SJSA1 (cell line): ENCODE data around the gene SLC10A1. TPM values are rescaled to one million over a fixed set of nuclear protein-coding genes. Genes with fewer than 3 reads are reported as not detected.

ENCODE experiments used
- DNase-seq, 2 experiments: peaks; one replicate each; pipeline ENCODE4 v3.0.0-alpha.2; 2015 to 2020; ENCODE audit warnings: low spot score in 2 of 2, low read depth in 1 of 2
- H3K27ac ChIP-seq: fragments of 250-450 bp; sonication (Bioruptor Pico); 2 replicates; pipeline ENCODE4 v1.5.1; 2020; ENCODE audit warnings: mild to moderate bottlenecking, moderate library complexity
- H3K27me3 ChIP-seq: fragments of 250-450 bp; sonication (Bioruptor Pico); replicated peaks from 2 replicates; pipeline ENCODE4 v1.5.1; 2020; ENCODE audit warnings: mild to moderate bottlenecking, moderate library complexity
- H3K36me3 ChIP-seq: fragments of 250-450 bp; sonication (Bioruptor Pico); 2 replicates; pipeline ENCODE4 v1.5.1; 2020; ENCODE audit warnings: mild to moderate bottlenecking
- H3K4me1 ChIP-seq: fragments of 250-450 bp; sonication (Bioruptor Pico); replicated peaks from 2 replicates; pipeline ENCODE4 v1.6.1; 2021; ENCODE audit warnings: mild to moderate bottlenecking
- H3K4me3 ChIP-seq: fragments of 250-450 bp; sonication (Bioruptor Pico); 2 replicates; pipeline ENCODE4 v1.5.1; 2020; ENCODE audit warnings: mild to moderate bottlenecking
- H3K9me3 ChIP-seq: fragments of 250-450 bp; sonication (Bioruptor Pico); replicated peaks from 2 replicates; pipeline ENCODE4 v1.5.1; 2020; ENCODE audit warnings: mild to moderate bottlenecking
- total RNA-seq: library from RNA; depleted of rRNA; stranded (reverse); fragments of >200 nt; shearing (Covaris generic); gene quantifications from 2 replicates; pipeline ENCODE4 v1.2.3, GENCODE V29; 2014

The SLC10A1 gene
- total RNA-seq, 1 experiment from 2014 or later = not detected

- Histone ChIP-seq H3K27me3 (no peaks in the 10 kb centered on the region), H3K4me3 (no peak overlapping the region), H3K4me1 (peaks cover 13% of the 10 kb centered on the region), H3K36me3 (peaks cover 92% of the 10 kb centered on the region), H3K9me3 (no peaks in the 10 kb centered on the region), H3K27ac (no peak overlapping the region)
- no peak for DNase-seq
Observed at GRCh38 chr14:69771136-69771535, 25.9 kb downstream of the SLC10A1 start.

GRCh38 chr14:69770559-69770958, 26.5 kb downstream of the SLC10A1 start:
- H3K4me1 ChIP-seq = peaks cover 13% of the 10 kb centered on the region
- no peak overlapping the region for H3K27ac ChIP-seq
- no peaks in the 10 kb centered on the region for H3K27me3 ChIP-seq
- no peak overlapping the region for H3K4me3 ChIP-seq
- H3K9me3 ChIP-seq = no peaks in the 10 kb centered on the region
- no peak for DNase-seq
- peaks cover 87% of the 10 kb centered on the region for H3K36me3 ChIP-seq

GRCh38 chr14:69769623-69770022, 27.4 kb downstream of the SLC10A1 start:
- Histone ChIP-seq H3K4me3 (no peak overlapping the region), H3K27me3 (no peaks in the 10 kb centered on the region), H3K36me3 (peaks cover 77% of the 10 kb centered on the region), H3K9me3 (no peaks in the 10 kb centered on the region), H3K4me1 (peaks cover 13% of the 10 kb centered on the region), H3K27ac (no peak overlapping the region)
- DNase-seq = no peak

- H3K4me1 ChIP-seq = peaks cover 13% of the 10 kb centered on the region
- peaks cover 70% of the 10 kb centered on the region for H3K36me3 ChIP-seq
- no peaks in the 10 kb centered on the region for H3K9me3 ChIP-seq
- H3K27ac ChIP-seq = no peak overlapping the region
- no peak for DNase-seq
- H3K27me3 ChIP-seq = no peaks in the 10 kb centered on the region
- peak overlapping the region; percentile 90 for H3K4me3 ChIP-seq
Observed at GRCh38 chr14:69768873-69769272, 28.2 kb downstream of the SLC10A1 start.

GRCh38 chr14:69767369-69767999, 29.6 kb downstream of the SLC10A1 start:
- H3K4me3 ChIP-seq = peak overlapping the region; percentile 90
- H3K36me3 ChIP-seq = peaks cover 56% of the 10 kb centered on the region
- H3K9me3 ChIP-seq = no peaks in the 10 kb centered on the region
- H3K27ac ChIP-seq = peak overlapping the region; percentile 99
- DNase-seq = peak; percentile 87 to 88
- H3K4me1 ChIP-seq = peaks cover 13% of the 10 kb centered on the region
- H3K27me3 ChIP-seq = no peaks in the 10 kb centered on the region

- H3K27ac ChIP-seq = peak within 1 kb of the TSS; percentile 99
- peak; percentile 93 to 94 for DNase-seq
- no peaks in the 10 kb centered on the region for H3K9me3 ChIP-seq
- no peaks in the 10 kb centered on the region for H3K27me3 ChIP-seq
- peak within 1 kb of the TSS; percentile 90 for H3K4me3 ChIP-seq
- peaks cover 51% of the 10 kb centered on the region for H3K36me3 ChIP-seq
- H3K4me1 ChIP-seq = peaks cover 13% of the 10 kb centered on the region
Observed at GRCh38 chr14:69766984-69767368, 30.1 kb downstream of the SLC10A1 start, which contains the start of gene SRSF5. Gene SRSF5, plus strand, starts transcription at chr14:69767142. Its CDS starts 1,015 bp downstream, at chr14:69768157.

GRCh38 chr14:69763761-69764510, 33.1 kb downstream of the SLC10A1 start:
- no peak for DNase-seq
- H3K36me3 ChIP-seq = peaks cover 20% of the 10 kb centered on the region
- no peaks in the 10 kb centered on the region for H3K9me3 ChIP-seq
- H3K27me3 ChIP-seq = no peaks in the 10 kb centered on the region
- peaks cover 11% of the 10 kb centered on the region for H3K4me1 ChIP-seq
- no peak overlapping the region for H3K27ac ChIP-seq
- H3K4me3 ChIP-seq = no peak overlapping the region

GRCh38 chr14:69760810-69761209, 36.2 kb downstream of the SLC10A1 start:
- Histone ChIP-seq H3K9me3 (no peaks in the 10 kb centered on the region), H3K4me1 (no peaks in the 10 kb centered on the region)
- no peak for DNase-seq

GRCh38 chr14:69756298-69756697, 40.7 kb downstream of the SLC10A1 start:
- no peak for DNase-seq
- H3K9me3 ChIP-seq = no peaks in the 10 kb centered on the region
- no peaks in the 10 kb centered on the region for H3K27me3 ChIP-seq
- no peak overlapping the region for H3K4me3 ChIP-seq
- H3K27ac ChIP-seq = no peak overlapping the region
- H3K4me1 ChIP-seq = no peaks in the 10 kb centered on the region
- no peaks in the 10 kb centered on the region for H3K36me3 ChIP-seq

More at GRCh38 chr14:69760810-69761209, 36.2 kb downstream of the SLC10A1 start:
- no peak overlapping the region for H3K27ac ChIP-seq
- H3K4me3 ChIP-seq = no peak overlapping the region
- no peaks in the 10 kb centered on the region for H3K36me3 ChIP-seq
- no peaks in the 10 kb centered on the region for H3K27me3 ChIP-seq

- H3K4me3 ChIP-seq = no peak overlapping the region
- no peaks in the 10 kb centered on the region for H3K4me1 ChIP-seq
- no peak overlapping the region for H3K27ac ChIP-seq
- no peaks in the 10 kb centered on the region for H3K36me3 ChIP-seq
- H3K9me3 ChIP-seq = no peaks in the 10 kb centered on the region
- no peaks in the 10 kb centered on the region for H3K27me3 ChIP-seq
- no peak for DNase-seq
Observed at GRCh38 chr14:69755784-69756183, 41.3 kb downstream of the SLC10A1 start.

- Histone ChIP-seq H3K27me3 (no peaks in the 10 kb centered on the region), H3K9me3 (no peaks in the 10 kb centered on the region), H3K4me1 (no peaks in the 10 kb centered on the region), H3K36me3 (no peaks in the 10 kb centered on the region), H3K4me3 (no peak overlapping the region), H3K27ac (no peak overlapping the region)
- no peak for DNase-seq
Observed at GRCh38 chr14:69755296-69755695, 41.7 kb downstream of the SLC10A1 start.

GRCh38 chr14:69754487-69754886, 42.6 kb downstream of the SLC10A1 start:
- H3K4me3 ChIP-seq = no peak overlapping the region
- H3K36me3 ChIP-seq = no peaks in the 10 kb centered on the region
- no peaks in the 10 kb centered on the region for H3K27me3 ChIP-seq
- H3K27ac ChIP-seq = no peak overlapping the region
- DNase-seq = no peak
- no peaks in the 10 kb centered on the region for H3K9me3 ChIP-seq
- H3K4me1 ChIP-seq = no peaks in the 10 kb centered on the region

- Histone ChIP-seq H3K27ac (no peak overlapping the region), H3K36me3 (no peaks in the 10 kb centered on the region), H3K4me1 (no peaks in the 10 kb centered on the region), H3K4me3 (no peak overlapping the region), H3K27me3 (no peaks in the 10 kb centered on the region), H3K9me3 (no peaks in the 10 kb centered on the region)
- no peak for DNase-seq
Observed at GRCh38 chr14:69753860-69754259, 43.2 kb downstream of the SLC10A1 start.

GRCh38 chr14:69752773-69753172, 44.3 kb downstream of the SLC10A1 start:
- no peak for DNase-seq
- Histone ChIP-seq H3K4me3 (no peak overlapping the region), H3K27ac (no peak overlapping the region), H3K36me3 (no peaks in the 10 kb centered on the region), H3K9me3 (no peaks in the 10 kb centered on the region), H3K27me3 (no peaks in the 10 kb centered on the region), H3K4me1 (no peaks in the 10 kb centered on the region)
